CD4-positive, alpha-beta T cell treated with Interleukin-12 subunit alpha and Interleukin-12 subunit beta, for 1 hour (primary cell): ENCODE data around the gene CHMP1B.
"Not testable (repeated sequence)": the region's sequence is repeated elsewhere in the genome, so short reads cannot be mapped to it uniquely, and the experiment has no call there.

Experiments used
- DNase-seq: peaks from one replicate; pipeline ENCODE4 v3.0.0-alpha.2; 2020

The CHMP1B gene

DNA sequence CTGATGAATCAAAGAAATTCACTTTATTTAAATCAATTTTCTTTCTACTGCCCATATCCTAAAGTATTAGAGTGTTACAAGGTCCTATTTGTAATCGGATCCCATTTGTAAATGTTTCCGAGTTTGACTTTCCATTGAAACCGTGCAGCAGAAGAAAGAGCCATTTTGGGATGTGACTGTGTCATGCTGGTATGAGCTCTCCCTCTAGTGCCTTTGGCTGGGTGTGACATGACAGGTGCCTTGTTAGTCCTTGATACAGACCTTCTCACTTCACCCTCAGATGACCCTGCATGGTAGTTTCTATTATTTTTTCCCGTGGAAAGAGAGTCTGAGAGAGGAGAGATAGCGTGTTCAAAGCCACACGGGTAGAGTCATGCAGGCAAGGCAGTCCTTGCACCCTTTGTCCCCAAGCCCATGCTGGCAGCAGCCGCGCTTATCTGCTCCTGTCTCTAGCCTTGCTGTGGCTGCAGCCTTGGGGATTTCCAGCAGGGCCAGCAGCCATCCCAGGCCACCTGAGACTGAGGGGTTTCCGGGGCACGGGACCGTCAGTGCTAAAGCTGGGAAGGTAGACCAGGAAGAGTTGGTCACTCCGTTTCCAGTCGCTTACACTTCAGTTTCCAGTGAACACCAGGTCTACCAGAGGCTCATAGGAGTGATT, 21.4 kb downstream of the CHMP1B start:
- DNase-seq, result peak; percentile 26

DNA sequence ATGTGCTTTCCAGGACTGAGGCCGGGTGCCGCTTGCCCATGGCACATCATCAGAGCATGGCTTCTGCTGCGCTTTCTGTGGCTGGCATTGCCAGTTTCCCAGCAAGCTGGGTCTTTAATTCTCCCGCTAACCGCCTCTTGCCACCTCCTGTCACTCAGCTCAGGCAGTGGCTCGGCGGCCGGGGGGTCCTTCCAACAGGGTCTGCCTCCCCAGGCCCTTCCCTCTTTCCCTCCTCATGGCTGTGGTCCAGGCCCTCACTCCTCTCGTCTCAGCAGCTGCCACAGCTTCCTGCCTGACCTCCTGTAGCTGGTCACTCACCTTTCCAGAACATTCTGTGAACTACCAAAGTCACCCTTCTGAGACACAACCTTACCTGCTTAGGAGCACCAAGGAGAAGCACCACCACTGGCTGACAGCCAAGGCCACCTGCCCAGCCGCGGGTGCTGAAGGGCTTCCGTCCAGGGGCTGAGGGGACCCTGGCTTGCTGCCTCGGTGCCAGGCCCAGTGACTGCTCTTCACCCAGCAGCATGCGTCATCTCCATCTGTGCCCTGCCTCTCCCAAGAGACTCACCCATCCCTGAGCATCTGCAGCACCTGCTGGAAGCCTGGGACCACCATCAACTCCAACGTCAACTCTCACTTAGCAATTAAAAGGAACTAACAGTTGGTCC, 22.6 kb downstream of the CHMP1B start:
- no peak for DNase-seq

DNA sequence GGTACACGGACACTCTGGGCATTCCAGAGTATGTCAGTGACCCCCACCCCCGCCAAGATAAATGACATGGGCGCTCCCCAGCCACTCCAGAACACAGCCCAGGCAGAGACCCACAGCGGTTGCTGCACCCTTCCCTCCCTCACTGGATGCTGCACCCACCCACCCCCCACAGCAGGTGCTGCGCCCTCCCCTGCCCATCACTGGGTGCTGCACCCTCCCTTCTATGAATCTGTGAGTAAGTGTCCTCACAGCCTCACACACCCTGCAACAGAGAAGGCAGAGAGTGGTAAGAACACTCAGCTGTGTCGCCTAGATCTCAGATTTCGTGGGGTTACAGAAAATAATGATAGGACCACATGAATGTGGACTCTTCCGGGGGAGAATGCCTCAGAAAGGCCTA, 23.5 kb downstream of the CHMP1B start:
- DNase-seq, result no peak

DNA sequence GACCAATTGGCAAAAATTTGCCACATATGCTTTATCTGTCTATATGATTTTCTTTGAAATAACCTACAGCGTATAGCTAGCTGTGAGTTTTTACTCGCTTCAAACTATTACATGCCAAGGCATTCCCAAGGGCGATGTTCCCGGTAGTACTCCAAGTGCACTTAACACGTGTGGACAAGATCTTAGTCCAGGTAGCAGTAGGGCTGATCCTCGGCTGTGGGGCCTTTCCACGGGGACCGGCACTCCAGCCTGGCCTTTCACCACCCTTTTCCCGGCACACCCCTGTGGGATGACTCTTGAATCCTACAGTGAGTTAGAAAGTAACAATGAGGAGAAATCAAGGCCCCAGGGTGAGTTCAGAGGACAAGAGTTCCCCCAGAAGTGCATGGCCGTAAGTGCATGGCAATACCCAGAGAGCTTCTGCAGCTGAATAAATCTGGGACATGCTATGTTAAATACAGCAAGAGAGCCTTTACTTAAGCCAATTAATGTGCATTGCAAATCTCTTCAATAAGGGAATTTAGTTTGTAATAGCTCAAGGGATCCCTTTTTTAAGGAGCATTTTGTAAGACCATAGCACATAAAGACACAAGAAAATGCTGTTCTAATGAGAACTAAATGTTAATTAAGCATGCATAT, 26.4 kb downstream of the CHMP1B start:
- no peak for DNase-seq

DNA sequence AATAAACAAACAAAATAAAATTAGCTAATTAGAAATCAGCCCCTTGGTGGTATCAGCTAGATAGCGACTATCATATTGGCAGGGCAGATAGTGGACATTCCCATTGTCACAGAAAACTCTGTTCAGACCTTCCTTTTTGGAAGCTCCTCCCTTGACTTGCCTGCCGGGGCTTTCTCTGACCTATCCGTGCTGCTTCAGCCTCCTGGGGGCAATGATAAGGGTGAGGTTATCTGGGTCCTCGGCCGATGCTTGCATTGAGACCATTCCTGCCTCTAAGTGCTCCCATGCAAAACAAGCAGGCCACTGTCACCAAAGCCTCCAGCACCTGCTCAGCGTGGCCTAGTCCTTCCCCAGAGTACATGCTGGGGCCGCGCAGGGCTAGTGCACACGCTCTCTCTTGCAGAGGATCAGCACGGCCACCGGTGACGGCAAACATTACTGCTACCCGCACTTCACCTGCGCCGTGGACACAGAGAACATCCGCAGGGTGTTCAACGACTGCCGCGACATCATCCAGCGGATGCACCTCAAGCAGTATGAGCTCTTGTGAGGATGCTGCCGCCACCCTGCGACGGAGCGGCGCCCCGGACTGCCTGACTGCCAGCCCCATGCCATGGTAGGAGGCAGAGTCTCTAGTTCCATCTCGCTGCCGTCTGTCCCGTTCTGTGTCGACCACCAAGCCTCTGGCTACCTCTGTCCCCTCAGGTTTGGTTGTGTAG, 29.5 kb downstream of the CHMP1B start:
- no peak for DNase-seq

DNA sequence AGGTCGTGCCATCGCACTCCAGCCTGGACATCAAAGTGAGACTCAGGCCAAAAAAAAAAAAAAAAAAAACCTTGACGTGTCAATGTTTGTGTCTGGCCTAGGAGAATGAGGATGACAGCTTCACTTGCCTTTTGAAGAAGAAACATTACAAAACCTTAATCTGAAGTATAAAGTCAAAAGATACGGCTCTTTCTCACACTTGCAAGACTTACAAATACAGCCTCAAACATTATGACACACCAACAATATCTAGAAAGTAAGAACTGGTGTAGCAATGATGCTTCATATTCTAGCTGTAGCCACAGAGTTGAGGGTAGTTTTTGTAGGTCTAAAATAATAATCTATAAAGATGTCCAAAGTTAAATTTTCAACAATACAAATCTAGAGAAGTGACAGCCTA, 31.4 kb downstream of the CHMP1B start:
- DNase-seq, result no peak

DNA sequence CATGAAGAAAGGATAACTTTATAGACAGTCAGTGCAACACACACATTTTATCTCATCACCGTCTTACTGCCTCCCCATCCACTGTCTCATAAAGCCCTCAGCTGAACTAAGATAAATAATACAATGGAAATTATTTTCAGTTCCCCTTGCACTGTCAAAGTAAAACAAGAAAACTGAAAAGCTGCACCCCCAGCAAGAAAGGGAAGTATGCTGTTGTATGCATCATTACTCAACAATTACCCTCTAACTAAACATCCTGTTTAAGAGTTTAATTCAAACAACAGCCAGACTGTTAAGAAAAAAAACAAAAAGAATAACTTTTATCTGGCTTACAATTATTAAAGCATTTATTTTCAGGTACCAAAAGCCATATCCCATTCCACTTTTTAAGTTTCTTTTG, 31.9 kb downstream of the CHMP1B start:
- no peak for DNase-seq

DNA sequence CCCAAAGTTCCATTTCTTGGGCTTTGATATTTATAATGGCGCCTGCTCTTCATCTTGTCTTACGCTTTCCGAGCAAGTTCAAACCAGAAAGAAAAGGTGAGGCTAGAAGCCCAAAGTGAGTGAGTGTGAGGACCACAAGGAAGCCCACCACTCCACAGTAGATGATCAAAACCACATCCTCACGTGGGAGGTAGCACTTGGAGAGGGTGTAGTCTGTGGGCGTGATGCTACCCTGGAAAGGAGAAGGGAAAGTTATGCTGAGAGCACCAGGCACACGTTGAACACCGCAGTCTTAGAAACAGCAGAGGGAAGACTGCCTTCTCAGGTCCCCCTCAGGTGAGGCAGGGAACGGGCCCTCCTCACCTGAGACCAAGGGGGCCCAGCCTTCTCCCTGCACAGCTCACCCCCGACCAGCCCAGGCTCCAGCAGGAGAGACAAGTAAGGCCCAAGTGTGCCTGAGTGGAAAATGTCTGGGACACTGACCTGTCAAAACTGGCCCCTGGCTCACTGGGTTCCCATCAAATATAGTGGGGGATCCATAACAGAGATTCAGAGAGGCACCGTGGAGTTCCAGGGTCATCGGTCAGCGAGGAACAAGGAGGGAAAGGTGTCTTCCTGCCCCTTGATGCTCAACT, 33.3 kb downstream of the CHMP1B start:
- no peak for DNase-seq

DNA sequence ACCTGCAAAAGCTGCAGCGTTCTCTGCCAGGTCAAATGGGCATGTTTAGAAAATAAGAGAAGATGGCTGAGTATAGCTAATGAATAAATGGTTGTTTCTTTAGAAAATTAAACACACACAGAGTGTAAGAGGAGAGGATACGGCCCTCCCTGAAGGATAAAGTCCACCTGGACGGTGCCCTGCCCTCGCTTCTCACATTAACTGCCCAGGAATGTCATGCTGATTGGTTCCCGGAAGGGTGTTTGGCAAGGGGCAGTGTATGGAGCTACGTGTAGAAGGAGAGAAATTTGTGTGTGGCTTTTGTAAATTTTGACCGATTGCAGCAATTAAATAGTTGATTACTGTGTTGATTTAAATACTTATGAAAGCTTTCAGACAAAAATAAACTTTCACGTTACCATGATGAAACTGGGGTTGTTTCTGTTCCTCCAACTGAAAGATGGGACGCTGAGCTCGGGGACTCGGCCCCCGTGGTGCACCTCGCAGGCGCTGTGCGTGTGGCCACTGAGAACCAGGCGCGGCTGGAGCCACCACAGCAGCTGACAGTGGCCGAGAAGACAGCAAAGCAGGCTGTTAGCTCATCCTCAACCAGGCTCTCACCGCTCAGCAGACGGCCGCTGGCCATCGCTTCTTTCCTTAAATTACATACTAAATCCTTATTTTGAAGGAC, 34.2 kb downstream of the CHMP1B start:
- DNase-seq, result peak; percentile 4

DNA sequence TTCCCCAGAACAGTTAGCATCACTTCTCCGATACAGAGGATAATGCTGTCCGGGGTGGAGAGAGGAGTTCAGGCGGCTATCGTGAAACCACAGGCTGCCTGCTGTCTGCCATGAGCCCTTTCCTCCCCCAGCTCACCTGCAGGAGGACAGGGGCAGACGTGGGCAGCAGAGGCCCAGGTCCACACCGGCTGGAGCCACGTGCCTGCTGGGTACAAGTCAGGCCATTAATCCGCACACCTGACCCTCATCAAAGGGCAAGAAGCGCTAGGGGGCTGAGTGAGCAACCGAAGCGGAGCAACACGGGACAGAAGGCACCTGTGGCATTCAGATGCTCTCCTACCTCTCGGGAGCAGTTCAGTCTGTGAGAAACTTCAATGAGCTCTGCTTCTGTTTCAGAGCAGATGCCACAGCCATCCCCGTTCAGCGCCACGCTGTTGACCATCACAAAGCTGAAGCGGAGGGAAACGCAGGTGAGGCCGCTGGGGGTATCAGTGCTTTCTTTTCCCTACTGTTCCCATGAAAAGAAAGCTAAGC, 35.4 kb downstream of the CHMP1B start:
- DNase-seq, result no peak

DNA sequence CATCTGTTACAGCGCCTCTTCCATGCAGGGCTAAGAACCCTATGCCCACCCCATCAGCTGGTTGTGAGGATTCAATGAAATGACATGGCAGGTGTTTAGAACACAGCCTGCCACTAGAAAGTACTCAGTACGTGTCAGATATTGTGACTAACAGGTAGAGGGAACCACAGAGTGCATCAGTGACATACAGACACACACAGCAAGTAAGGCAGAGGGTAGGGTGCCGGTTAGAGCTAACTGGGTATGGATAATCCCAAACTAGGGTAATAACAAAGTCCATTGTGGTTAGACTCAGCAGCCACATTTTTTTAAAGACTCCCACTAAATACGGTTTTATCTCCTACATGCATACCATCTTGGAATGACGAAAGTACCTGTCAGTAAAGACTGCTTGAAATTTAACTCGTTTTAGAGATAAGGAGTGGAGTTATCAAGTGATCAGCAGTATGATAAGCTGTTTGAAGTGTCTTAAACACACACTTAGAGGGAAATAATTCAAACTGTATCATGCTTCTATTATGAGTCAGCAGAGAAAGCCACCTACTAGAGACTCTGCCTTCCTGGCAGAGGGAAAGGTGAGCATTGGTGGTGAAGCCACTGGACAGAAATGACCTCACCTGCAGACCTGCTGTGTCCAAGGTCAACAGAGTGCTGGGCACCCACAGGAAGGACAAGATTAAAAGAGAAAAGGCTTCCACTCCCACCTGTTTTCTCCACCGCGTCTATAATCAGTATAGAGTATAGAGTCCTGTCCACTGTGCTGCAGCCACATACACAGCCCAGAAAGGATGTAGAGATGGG, 36.3 kb downstream of the CHMP1B start:
- DNase-seq, result no peak

DNA sequence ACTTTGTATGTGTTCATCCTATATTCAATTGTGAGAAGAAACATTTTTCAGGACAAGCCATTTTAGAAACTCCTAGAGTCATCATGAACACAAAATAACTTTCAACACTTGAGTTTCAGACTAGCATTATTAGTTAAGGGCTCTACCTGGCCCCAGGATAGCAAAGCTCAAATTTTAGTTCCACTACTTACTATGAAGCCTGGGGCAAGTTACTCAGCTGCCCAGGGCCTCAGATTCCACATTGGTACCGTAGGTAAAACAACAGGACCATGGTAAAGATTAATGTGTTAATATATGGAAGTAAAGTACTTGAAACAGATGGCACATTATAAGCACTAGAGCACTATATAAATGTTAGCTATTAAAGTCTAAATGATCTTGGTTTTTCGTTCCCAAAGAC, 37.5 kb downstream of the CHMP1B start:
- DNase-seq, result no peak

DNA sequence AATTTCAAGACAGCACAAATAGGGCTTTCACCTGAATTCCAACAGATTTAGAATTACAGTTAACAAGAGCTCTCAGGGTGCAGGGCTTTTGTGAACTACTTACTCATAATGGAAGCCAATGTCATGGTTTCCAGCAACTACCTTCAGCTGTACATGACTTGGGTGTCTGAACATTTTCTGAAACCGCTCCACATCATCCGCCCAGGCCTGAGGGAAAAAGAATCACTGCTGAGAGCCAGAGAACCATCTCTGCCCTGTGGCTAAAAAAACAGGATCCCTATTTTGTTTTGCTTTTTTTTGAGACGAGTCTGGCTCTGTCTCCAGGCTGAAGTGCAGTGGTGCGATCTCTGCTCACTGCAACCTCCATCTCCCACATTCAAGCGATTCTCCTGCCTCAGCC, 38.1 kb downstream of the CHMP1B start:
- no peak for DNase-seq

DNA sequence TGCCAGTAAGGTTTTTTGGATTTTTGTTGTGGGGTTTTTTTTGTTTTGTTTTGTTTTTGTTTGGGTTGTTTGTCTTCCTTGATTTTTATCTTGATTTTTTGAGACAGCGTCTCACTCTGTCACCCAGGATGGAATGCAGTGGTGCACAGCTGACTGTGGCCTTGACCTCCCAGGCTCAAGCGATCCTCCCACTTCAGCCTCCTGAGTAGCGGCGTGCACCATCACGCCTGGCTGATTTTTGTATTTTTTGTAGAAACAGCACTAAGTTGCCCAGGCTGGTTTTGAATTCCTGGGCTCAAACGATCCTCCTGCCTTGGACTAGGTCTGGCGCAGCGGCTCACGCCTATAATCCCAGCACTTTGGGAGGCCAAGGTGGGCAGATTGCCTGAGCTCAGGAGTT, 40.5 kb downstream of the CHMP1B start:
- no peak for DNase-seq

DNA sequence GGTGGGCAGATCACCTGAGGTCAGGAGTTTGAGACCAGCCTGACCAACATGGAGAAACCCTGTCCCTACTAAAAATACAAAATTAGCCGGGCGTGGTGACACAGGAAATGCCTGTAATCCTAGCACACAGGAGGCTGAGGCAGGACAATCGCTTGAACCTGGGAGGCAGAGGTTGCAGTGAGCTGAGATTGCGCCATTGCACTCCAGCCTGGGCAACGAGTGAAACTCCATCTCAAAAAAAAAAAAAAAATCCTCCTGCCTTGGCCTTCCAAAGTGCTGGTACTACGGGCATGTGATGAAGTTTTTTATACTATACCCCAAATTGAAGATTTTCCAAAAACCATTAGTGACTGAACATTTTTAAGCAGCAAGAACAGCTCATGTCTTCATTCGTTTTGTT, 41.2 kb downstream of the CHMP1B start:
- DNase-seq, result not testable (repeated sequence)

DNA sequence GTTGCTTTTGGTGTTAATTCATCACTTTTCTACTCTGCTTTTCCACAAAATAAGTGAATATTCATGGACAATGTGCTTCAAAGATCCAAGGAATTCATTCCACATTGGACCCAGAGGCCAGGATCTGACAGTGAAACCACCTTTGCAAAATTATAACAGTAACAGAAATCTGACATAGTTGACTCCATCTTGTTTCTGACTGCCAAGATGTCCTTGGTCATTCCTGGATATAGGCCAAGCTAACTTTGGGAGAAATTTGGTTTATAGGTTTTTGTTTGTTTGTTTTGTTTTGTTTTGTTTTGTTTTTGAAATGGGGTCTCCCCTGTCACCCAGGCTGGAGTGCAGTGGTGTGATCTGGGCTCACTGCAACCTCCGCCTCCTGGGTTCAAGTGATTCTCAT, 46.6 kb downstream of the CHMP1B start:
- DNase-seq, result no peak

DNA sequence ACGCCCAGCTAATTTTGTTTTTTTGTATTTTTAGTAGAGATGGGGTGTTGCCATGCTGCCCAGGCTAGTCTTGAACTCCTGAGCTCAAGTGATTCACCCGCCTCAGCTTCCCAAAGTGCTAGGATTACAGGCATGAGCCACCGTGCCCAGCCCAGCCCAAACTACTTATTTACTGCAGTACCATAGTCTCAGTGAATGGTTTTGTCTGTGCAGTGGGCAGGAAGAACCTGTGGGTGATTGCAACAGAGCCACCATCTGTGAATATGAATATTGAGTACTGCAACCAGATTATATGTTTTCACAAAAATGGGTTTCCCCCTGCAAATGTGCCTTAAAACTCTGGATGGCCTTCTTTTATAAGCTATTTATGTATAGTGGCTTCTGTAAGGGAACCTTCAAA, 47.9 kb downstream of the CHMP1B start:
- DNase-seq, result no peak

DNA sequence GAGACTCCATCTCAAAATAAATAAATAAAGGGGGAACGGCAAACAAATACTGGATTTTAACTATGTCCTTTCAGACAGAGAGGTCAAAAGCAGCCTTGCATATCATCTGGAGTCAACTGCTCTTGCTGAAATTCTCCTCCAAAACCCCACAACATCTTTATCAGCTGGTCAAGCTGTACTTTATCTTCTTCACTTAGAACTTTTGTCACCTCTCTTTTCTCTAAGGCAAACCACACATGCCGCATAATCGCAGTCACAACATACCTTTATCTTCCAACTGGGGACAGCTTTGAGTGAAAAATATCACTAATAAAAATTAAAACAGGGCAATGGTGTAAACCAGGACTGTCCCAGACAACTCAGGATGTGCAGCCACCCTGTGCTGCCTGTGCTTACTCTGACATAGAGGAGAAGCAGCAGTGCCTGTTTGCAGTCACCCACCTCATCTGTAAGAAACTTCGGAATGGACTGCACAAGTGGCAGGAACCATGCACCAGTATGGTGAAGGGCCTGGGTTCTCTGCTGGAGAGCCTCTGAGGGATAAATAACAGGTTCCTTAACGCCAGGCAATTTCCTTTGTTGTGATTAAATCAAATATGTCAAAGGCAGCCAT, 50.7 kb downstream of the CHMP1B start:
- no peak for DNase-seq

DNA sequence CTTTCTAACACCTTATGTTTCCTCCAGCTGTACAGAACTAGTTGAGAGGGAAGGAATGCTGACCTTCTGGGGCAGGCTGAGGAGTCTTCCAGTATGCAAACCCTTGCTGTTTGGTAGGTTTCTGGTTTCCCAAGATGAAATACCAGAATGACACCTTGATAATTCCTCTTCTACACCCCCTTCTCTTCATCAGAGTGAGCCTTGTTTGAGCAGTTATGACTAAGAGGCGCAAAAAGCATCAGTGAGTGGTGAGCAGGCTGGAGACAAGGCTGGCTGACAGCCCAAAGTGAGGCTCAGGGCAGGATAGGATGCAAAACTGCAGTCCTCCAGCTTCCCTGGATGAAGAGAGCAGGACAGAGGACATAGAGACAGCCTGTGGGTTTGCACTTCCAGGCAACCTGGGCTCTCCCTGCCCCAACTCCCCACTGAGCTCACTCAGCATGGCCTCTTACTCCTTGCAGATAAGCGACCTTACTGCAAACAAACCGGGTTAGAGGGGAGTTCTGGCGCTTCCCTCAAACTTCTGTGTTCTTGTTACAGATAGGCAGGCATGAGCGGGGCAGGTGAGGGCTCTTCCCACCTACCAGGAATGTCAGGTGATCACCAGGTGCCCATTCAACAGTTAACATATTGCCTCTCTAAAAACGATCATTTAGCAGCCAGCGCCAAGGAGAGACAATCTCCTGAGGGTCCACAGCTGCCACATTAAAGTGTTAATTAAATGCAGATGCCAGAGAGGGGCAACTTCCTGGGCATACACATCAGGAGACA, 51.5 kb downstream of the CHMP1B start:
- DNase-seq, result no peak
